HG02610 (cell line): ENCODE data around the gene AGK.
A peak's percentile ranks its signal among the peaks of the same experiment; 100 is the strongest.

Experiments used
- ATAC-seq: cut with Tn5 transposase; IDR thresholded peaks from one replicate; pipeline ENCODE4 v1.9.1; 2021; ENCODE audit warnings: mild to moderate bottlenecking, moderate library complexity; ENCODE audit not compliant: unreplicated experiment

The AGK gene

GRCh38 chr7:141585592-141586510 is 34.6 kb downstream of the AGK start:
- ATAC-seq, result peak; percentile 95

GRCh38 chr7:141586878-141587277 is 35.7 kb downstream of the AGK start:
- no peak for ATAC-seq

DNA sequence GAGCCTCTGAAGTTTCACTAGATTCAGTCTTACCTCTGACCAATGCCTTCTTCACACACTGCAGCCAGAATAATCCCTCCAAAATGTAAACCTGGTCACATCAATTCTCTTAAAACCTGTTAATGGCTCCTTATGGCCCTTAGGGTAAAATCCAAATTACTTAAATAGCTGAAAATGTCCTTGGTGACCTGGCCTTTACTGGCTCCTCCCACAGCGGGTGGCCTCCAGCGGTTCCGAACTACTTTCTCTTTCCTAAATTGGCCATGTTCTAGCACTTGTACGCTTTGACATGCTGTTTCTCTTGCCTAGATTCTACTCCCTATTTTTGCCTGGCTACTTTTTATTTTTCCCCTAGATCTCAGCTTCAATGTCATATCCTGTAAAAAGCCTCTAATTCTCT is 36.1 kb downstream of the AGK start:
- ATAC-seq, result no peak

GRCh38 chr7:141588912-141589311 is 37.7 kb downstream of the AGK start:
- no peak for ATAC-seq

DNA sequence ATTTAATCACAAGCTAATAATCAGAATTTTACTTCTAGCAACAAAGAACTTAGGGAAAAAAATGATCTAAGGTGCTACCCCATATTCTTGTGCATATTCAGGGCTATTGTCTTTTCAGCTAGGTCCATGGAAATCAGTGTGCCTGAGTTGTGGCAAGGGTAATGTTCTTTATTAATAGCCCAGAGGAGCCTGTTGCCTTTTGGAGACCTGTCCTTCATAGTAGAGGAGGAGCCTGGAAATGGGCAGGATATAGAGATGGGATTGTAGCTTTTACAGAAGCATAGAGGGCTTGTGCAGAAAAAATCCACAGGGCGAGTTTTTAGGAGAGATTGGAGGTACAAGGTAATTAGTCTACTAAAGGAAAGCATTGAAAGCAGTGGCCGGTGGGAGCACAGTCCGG is 38.9 kb downstream of the AGK start:
- ATAC-seq, result no peak

GRCh38 chr7:141590666-141591065 is 39.5 kb downstream of the AGK start:
- ATAC-seq, result no peak

DNA sequence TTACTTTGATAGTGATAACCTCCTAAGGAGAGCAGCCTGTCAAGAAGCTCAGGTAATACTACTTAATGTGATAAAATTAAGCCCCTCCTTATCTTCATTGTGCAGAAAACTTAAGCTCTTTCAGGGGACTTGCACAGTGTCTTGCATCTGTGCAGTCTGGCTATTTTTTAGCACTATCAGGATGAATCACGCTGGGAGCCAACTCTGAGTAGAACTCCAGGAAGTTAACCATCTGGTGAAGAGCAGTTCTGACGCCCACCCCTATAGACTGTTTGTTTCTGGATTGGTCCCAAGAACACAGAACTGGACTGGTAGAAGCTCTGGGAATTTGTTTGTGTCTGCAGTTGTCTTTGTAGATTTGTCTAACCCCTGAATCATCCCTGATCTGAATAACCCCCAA is 41.9 kb downstream of the AGK start:
- ATAC-seq, result peak; percentile 83

- ATAC-seq, result no peak
Observed at GRCh38 chr7:141597966-141598365, 46.8 kb downstream of the AGK start.

GRCh38 chr7:141598408-141598807 is 47.2 kb downstream of the AGK start:
- ATAC-seq, result no peak

GRCh38 chr7:141600168-141601006 is 49.2 kb downstream of the AGK start:
- no peak for ATAC-seq

GRCh38 chr7:141609576-141609975 is 58.4 kb downstream of the AGK start:
- no peak for ATAC-seq

DNA sequence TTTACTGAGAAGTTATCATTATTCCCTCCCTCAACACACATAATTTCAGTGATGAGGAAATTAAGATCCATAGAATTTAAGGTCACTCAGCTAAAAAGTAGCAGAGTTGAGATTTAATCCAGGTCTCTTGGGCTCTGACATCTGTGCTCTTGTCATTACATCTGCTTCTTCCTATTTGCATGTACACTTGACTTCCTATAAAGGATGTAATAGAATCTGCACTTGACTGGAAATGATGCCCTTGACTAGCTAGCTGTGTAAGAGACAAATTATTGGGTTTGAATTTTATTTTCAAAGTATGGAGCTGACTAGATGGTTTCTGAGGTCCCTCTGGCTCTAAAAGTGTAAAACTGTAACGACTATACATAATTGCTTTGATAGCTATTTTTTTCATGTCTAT is 59.5 kb downstream of the AGK start:
- no peak for ATAC-seq

- ATAC-seq, result no peak
Observed at GRCh38 chr7:141612861-141613260, 61.7 kb downstream of the AGK start.

GRCh38 chr7:141617280-141617679 is 66.1 kb downstream of the AGK start:
- no peak for ATAC-seq

- ATAC-seq, result no peak
Observed at GRCh38 chr7:141619745-141620144, 68.5 kb downstream of the AGK start.

DNA sequence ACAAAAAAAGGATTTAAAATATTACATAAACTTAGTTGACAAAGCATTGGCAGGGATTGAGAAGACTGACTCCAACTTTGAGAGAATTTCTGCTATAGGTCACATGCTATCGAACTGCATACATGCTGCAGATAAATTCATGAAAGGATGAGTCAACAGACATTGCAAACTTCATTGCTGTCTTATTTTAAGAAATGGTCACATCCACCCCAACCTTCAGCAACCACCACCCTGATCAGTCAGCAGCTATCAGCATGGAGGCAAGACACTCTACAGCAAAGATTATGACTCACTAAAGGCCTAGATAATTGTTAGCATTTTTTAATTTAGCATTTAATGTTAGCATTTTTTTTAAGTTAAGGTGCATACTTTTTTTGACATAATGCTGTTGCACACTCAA is 73.6 kb downstream of the AGK start:
- no peak for ATAC-seq

- ATAC-seq, result no peak
Observed at GRCh38 chr7:141630621-141631020, 79.4 kb downstream of the AGK start.

DNA sequence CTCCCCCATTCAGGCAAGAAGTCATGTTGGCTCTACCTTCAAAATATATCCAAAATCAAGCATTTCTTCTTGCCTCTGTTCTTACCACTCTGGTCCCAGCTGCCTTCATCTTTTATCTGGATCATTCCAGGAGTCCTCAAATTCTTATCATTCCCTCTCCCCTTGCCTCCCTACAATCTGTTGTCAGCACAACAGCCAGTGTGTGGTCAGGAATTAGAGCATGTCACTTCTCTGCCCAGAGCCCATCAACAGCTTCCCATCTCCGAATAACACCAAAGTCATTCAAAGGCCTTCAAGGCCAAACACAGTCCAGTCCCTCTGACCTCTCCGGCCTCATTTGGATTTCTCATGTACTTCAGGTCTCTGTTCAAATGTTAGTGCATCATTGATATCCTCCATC is 80.3 kb downstream of the AGK start:
- ATAC-seq, result no peak

GRCh38 chr7:141634065-141634464 is 82.9 kb downstream of the AGK start:
- ATAC-seq, result no peak

GRCh38 chr7:141636053-141636452 is 84.8 kb downstream of the AGK start:
- no peak for ATAC-seq

GRCh38 chr7:141640239-141640840 is 89.1 kb downstream of the AGK start:
- ATAC-seq, result no peak

GRCh38 chr7:141641876-141642275 is 90.7 kb downstream of the AGK start:
- no peak for ATAC-seq
